ENCODE measurements around the gene NTM. TPM values are rescaled to one million over a fixed set of nuclear protein-coding genes. Genes with fewer than 3 reads are reported as not detected.
A peak's percentile ranks its signal among the peaks of the same experiment; 100 is the strongest.
"Not testable (repeated sequence)": the region's sequence is repeated elsewhere in the genome, so short reads cannot be mapped to it uniquely, and the experiment has no call there.

The NTM gene
- total RNA-seq, 1 donor from 2014 or later: 0.51 TPM

- no peak for DNase-seq
These were observed 687.9 kb downstream of the NTM start for GRCh38 chr11:132058211-132058772.

GRCh38 chr11:132060567-132060966, 690.2 kb downstream of the NTM start:
- DNase-seq: no peak

GRCh38 chr11:132062031-132062430, 691.6 kb downstream of the NTM start:
- DNase-seq: no peak

- no peak for DNase-seq
These were observed 692.1 kb downstream of the NTM start for GRCh38 chr11:132062541-132062940.

GRCh38 chr11:132064987-132065620, 694.7 kb downstream of the NTM start:
- peak; percentile 73 for DNase-seq

GRCh38 chr11:132068556-132068955, 698.1 kb downstream of the NTM start:
- no peak for DNase-seq

- not testable (repeated sequence) for DNase-seq
These were observed 699.2 kb downstream of the NTM start for GRCh38 chr11:132069593-132069992.

GRCh38 chr11:132070907-132071306, 700.5 kb downstream of the NTM start:
- not testable (repeated sequence) for DNase-seq

GRCh38 chr11:132072044-132072857, 701.8 kb downstream of the NTM start:
- DNase-seq: peak; percentile 97

GRCh38 chr11:132072858-132073211, 702.4 kb downstream of the NTM start:
- DNase-seq: no peak

- DNase-seq: no peak
These were observed 703.4 kb downstream of the NTM start for GRCh38 chr11:132073787-132074186.

GRCh38 chr11:132075447-132075846, 705.0 kb downstream of the NTM start:
- no peak for DNase-seq

GRCh38 chr11:132077416-132077815, 707.0 kb downstream of the NTM start:
- no peak for DNase-seq

GRCh38 chr11:132078264-132079076, 708.1 kb downstream of the NTM start:
- no peak for DNase-seq

GRCh38 chr11:132080127-132080526, 709.7 kb downstream of the NTM start:
- DNase-seq: no peak

GRCh38 chr11:132082566-132082965, 712.2 kb downstream of the NTM start:
- DNase-seq: no peak

GRCh38 chr11:132084433-132084832, 714.0 kb downstream of the NTM start:
- DNase-seq: no peak

- no peak for DNase-seq
These were observed 716.7 kb downstream of the NTM start for GRCh38 chr11:132087148-132087547.

GRCh38 chr11:132088551-132088950, 718.1 kb downstream of the NTM start:
- no peak for DNase-seq

- no peak for DNase-seq
These were observed 723.3 kb downstream of the NTM start for GRCh38 chr11:132093536-132094259.

- DNase-seq: no peak
These were observed 724.2 kb downstream of the NTM start for GRCh38 chr11:132094598-132094997.

All from dermis blood vessel endothelial cell (primary cell).